GM13977 (cell line): ENCODE measurements around the gene SUPT3H.

ENCODE experiments used
- DNase-seq: peaks from one replicate; pipeline ENCODE4 v3.0.0; 2012; ENCODE audit warnings: low spot score
- CTCF ChIP-seq: IDR thresholded peaks from 2 replicates; pipeline ENCODE4 v1.5.1; 2012; ENCODE audit warnings: mild to moderate bottlenecking, control low read depth; ENCODE audit not compliant: insufficient read depth; ENCODE audit errors: extremely low read depth, missing control alignments
- in situ Hi-C: fragments of 300-500 bp; cut with MboI; formaldehyde crosslinking; loops from one replicate; pipeline ENCODE4 v1.12.0; 2022; ENCODE audit warnings: low sequenced_read_pairs, low pct_unique_long_range_greater_than_20kb, mixed read lengths, inconsistent platforms; ENCODE audit not compliant: unreplicated experiment

The SUPT3H gene

GRCh38 chr6:45229416-45229815 is 148.3 kb downstream of the SUPT3H start:
- DNase-seq, result no peak
- no peak for TF ChIP-seq CTCF
- in situ Hi-C loops, result no loop called here

- no peak for DNase-seq
- TF ChIP-seq CTCF, result no peak
- in situ Hi-C loops, result no loop called here
These were observed 151.7 kb downstream of the SUPT3H start for GRCh38 chr6:45226081-45226480.

GRCh38 chr6:45222380-45222779 is 155.4 kb downstream of the SUPT3H start:
- no peak for TF ChIP-seq CTCF
- DNase-seq, result no peak
- in situ Hi-C loops, result no loop called here

- no peak for DNase-seq
- in situ Hi-C loops, result no loop called here
- TF ChIP-seq CTCF, result no peak
These were observed 162.0 kb downstream of the SUPT3H start for GRCh38 chr6:45215759-45216158.

GRCh38 chr6:45212976-45213375 is 164.8 kb downstream of the SUPT3H start:
- in situ Hi-C loops, result no loop called here
- TF ChIP-seq CTCF, result no peak
- DNase-seq, result no peak

GRCh38 chr6:45209762-45210161 is 168.0 kb downstream of the SUPT3H start:
- no peak for TF ChIP-seq CTCF
- in situ Hi-C loops, result no loop called here
- no peak for DNase-seq
